Ovary (tissue), 9 donors: Measurements from ENCODE around the gene RCAN3. TPM values are rescaled to one million over a fixed set of nuclear protein-coding genes. Genes with fewer than 3 reads are reported as not detected.

Experiments used
- DNase-seq, 5 donors: peaks; one replicate each; pipeline ENCODE4 v3.0.0-alpha.2; 2019 to 2020
- H3K27ac ChIP-seq, 2 donors: fragments of 200-600 bp; one replicate each; pipeline versions ENCODE4 v1.5.1 to v1.8.0; 2019 to 2022
- H3K27me3 ChIP-seq: fragments of 200-600 bp; one replicate; pipeline ENCODE4 v1.8.0; 2022
- H3K36me3 ChIP-seq: fragments of 200-600 bp; sonication (generic); one replicate; pipeline ENCODE4 v1.5.1; 2019
- H3K4me1 ChIP-seq: one replicate; pipeline ENCODE4 v1.8.1; 2013; ENCODE audit warnings: mild to moderate bottlenecking, moderate library complexity; ENCODE audit not compliant: insufficient read depth
- H3K4me3 ChIP-seq: fragments of 200-600 bp; sonication (generic); one replicate; pipeline ENCODE4 v1.5.1; 2017
- H3K9me3 ChIP-seq, 2 donors: fragments of 200-600 bp in 1 of 2; sonication (generic) in 1 of 2; one replicate each; pipeline versions ENCODE4 v1.5.1 to v1.8.1; 2013 to 2019; ENCODE audit warnings: mild to moderate bottlenecking in 1 of 2, moderate library complexity in 1 of 2
- CTCF ChIP-seq, 3 donors: fragments of 450-650 bp in 2 of 3; fragments of 200-600 bp in 1 of 3; IDR thresholded peaks; one replicate each; pipeline versions ENCODE4 v1.5.1 to v1.8.0; 2016 to 2022; ENCODE audit warnings: antibody characterized with exemption in 3 of 3, mild to moderate bottlenecking in 1 of 3
- EP300 ChIP-seq: sonication (generic); formaldehyde crosslinking; IDR thresholded peaks from one replicate; pipeline ENCODE4 v1.6.1; 2017; ENCODE audit warnings: antibody characterized with exemption
- POLR2A ChIP-seq: fragments of 450-650 bp; IDR thresholded peaks from one replicate; pipeline ENCODE4 v1.6.1; 2017; ENCODE audit warnings: antibody characterized with exemption, mild to moderate bottlenecking, moderate library complexity
- WGBS, 3 donors: extraction: QIAGEN DNeasy Blood & Tissue Kit in 1 of 3; methylation state at CpG; one replicate each; pipeline versions ENCODE4 v1.1.5 to v1.1.7; 2013 to 2017; 5-methylcytosine and 5-hydroxymethylcytosine counted together
- intact Hi-C, 4 donors: fragments of 100-400 bp; cut with DNase I; formaldehyde crosslinking; loops; one replicate each; pipeline versions ENCODE4 v1.11.0 to v1.15.1; 2022 to 2023
- polyA plus RNA-seq, 2 donors: library from polyadenylated mRNA; stranded (reverse); fragments of 200-250 nt in 1 of 2; fragments of 350-450 nt in 1 of 2; fragmentation: Illumina TruSeq in 1 of 2; extraction: RNeasy Lipid Tissue Mini Kit (QIAGEN cat#74804) in 1 of 2; gene quantifications; one replicate each; pipeline ENCODE4 v1.2.3, GENCODE V29; 2013 to 2014
- total RNA-seq, 7 donors: library from RNA; depleted of rRNA in 2 of 7; stranded (reverse); fragments of >200 nt in 2 of 7; fragmentation: NEBNext Ultra II Directional in 3 of 7; extraction: Animal tissue kit (Norgen Biotek cat#: 25700) in 3 of 7; gene quantifications; one replicate each; pipeline versions ENCODE4 v1.1.0 to v1.2.4, GENCODE V29; 2016 to 2023
- donor health status: DM: no; HTN: no; CAD: no; lungs with moderate emphysema.
- donor health status: DM: no; HTN: no; CAD: no.
- donor health status: Bipolar disorder and iron deficiency.
- donor health status: DM: yes; HTN: yes; CAD: no.
- donor health status: DM: no; HTN: no; CAD: no.
- donor health status: DM: yes; HTN: yes; CAD: no.

The RCAN3 gene
- total and polyA plus RNA-seq, 9 donors: 0.25 to 12.4 (median 2.1) TPM

- H3K9me3 ChIP-seq: no peaks in the 10 kb centered on the region
- H3K4me1 ChIP-seq: no peaks in the 10 kb centered on the region
- no peak overlapping the region for H3K4me3 ChIP-seq
- H3K36me3 ChIP-seq: no peaks in the 10 kb centered on the region
- peak in 1 of 5 donors; percentile 18 for DNase-seq
- intact Hi-C loops: no loop called here
- WGBS, 3 donors: 46 to 52% (median 50%) methylated on average over 12 of the region's 12 CpGs
- H3K27me3 ChIP-seq: no peaks in the 10 kb centered on the region
- no peak overlapping the region for H3K27ac ChIP-seq
- TF ChIP-seq POLR2A: no peak
- TF ChIP-seq EP300: no peak
- no peak for TF ChIP-seq CTCF (IDR thresholded peaks at IDR 0.05)
Observed at GRCh38 chr1:24558902-24559791, 56.5 kb downstream of the RCAN3 start.

GRCh38 chr1:24560361-24560760 is 57.7 kb downstream of the RCAN3 start:
- no peak overlapping the region for H3K4me3 ChIP-seq
- intact Hi-C loops: no loop called here
- WGBS, 3 donors: 80 to 87% (median 81%) methylated on average over 6 of the region's 6 CpGs
- no peaks in the 10 kb centered on the region for H3K4me1 ChIP-seq
- H3K27ac ChIP-seq: no peak overlapping the region
- TF ChIP-seq EP300 (no peak), POLR2A (no peak), CTCF (IDR thresholded peaks at IDR 0.05) (no peak)
- no peaks in the 10 kb centered on the region for H3K27me3 ChIP-seq
- H3K9me3 ChIP-seq: no peaks in the 10 kb centered on the region
- H3K36me3 ChIP-seq: no peaks in the 10 kb centered on the region
- DNase-seq: peak in 1 of 5 donors; percentile 7

GRCh38 chr1:24562625-24563024 is 60.0 kb downstream of the RCAN3 start:
- Histone ChIP-seq H3K36me3 (no peaks in the 10 kb centered on the region), H3K27ac (no peak overlapping the region), H3K4me3 (no peak overlapping the region), H3K4me1 (no peaks in the 10 kb centered on the region), H3K9me3 (no peaks in the 10 kb centered on the region), H3K27me3 (no peaks in the 10 kb centered on the region)
- peak in 1 of 5 donors; percentile 30 for DNase-seq
- intact Hi-C loops: no loop called here
- no peak for TF ChIP-seq EP300
- TF ChIP-seq POLR2A: no peak

GRCh38 chr1:24564695-24565094 is 62.1 kb downstream of the RCAN3 start:
- intact Hi-C loops: no loop called here
- H3K9me3 ChIP-seq: no peaks in the 10 kb centered on the region
- H3K27ac ChIP-seq: no peak overlapping the region
- no peak overlapping the region for H3K4me3 ChIP-seq
- no peaks in the 10 kb centered on the region for H3K27me3 ChIP-seq
- WGBS, 3 donors: 58 to 77% (median 74%) methylated on average over 2 of the region's 2 CpGs
- DNase-seq: no peak
- TF ChIP-seq CTCF (IDR thresholded peaks at IDR 0.05) (no peak), EP300 (no peak), POLR2A (no peak)
- no peaks in the 10 kb centered on the region for H3K4me1 ChIP-seq
- H3K36me3 ChIP-seq: no peaks in the 10 kb centered on the region

- no peak for TF ChIP-seq POLR2A
- TF ChIP-seq EP300: no peak
- H3K4me1 ChIP-seq: no peaks in the 10 kb centered on the region
- H3K27me3 ChIP-seq: no peaks in the 10 kb centered on the region
- intact Hi-C loops: no loop called here
- H3K4me3 ChIP-seq: no peak overlapping the region
- no peaks in the 10 kb centered on the region for H3K9me3 ChIP-seq
- WGBS, 3 donors: 88 to 94% (median 94%) methylated on average over 3 of the region's 3 CpGs
- no peak overlapping the region for H3K27ac ChIP-seq
- no peak for DNase-seq
- H3K36me3 ChIP-seq: no peaks in the 10 kb centered on the region
Observed at GRCh38 chr1:24566236-24566867, 63.7 kb downstream of the RCAN3 start.
